GM12878 (cell line): ENCODE data around the gene DISP3. TPM values are rescaled to one million over a fixed set of nuclear protein-coding genes. Genes with fewer than 3 reads are reported as not detected.
A peak's percentile ranks its signal among the peaks of the same experiment; 100 is the strongest.

Source experiments
- BHLHE40 ChIP-seq, 2 experiments: fragments of 450-650 bp in 1 of 2; IDR thresholded peaks; 2 replicates each; pipeline ENCODE4 v1.6.1; 2011 to 2017; ENCODE audit warnings: low read depth in 2 of 2, borderline replicate concordance in 1 of 2, improper control_type of control experiment in 1 of 2, low read length in 1 of 2, mild to moderate bottlenecking in 1 of 2
- BMI1 ChIP-seq: fragments of 450-650 bp; IDR thresholded peaks from 2 replicates; pipeline ENCODE4 v1.6.1; 2016; ENCODE audit warnings: mild to moderate bottlenecking, moderate library complexity, borderline replicate concordance
- CEBPB ChIP-seq, 2 experiments: fragments of 150-350 bp in 1 of 2; IDR thresholded peaks; 2 replicates each; pipeline ENCODE4 v1.6.1; 2012 to 2014; ENCODE audit warnings: low read depth in 2 of 2, low read length in 2 of 2, borderline replicate concordance in 1 of 2, inconsistent platforms in 1 of 2
- CHD1 ChIP-seq: IDR thresholded peaks from 2 replicates; pipeline ENCODE4 v1.6.1; 2012; ENCODE audit warnings: low read depth, low read length, improper control_type of control experiment
- GATAD2B ChIP-seq: fragments of 450-650 bp; conservative IDR thresholded peaks from 2 replicates; pipeline ENCODE4 v1.6.1; 2017; ENCODE audit warnings: low read depth, mild to moderate bottlenecking, moderate library complexity
- HDAC6 ChIP-seq: fragments of 200-600 bp; sonication (generic); IDR thresholded peaks from one replicate; pipeline ENCODE4 v1.8.0; 2017; ENCODE audit warnings: antibody characterized with exemption; ENCODE audit not compliant: unreplicated experiment
- IRF3 ChIP-seq: fragments of 450-650 bp; IDR thresholded peaks from 2 replicates; pipeline ENCODE4 v1.6.1; 2014; ENCODE audit warnings: mild to moderate bottlenecking
- KLF5 ChIP-seq: fragments of 450-650 bp; IDR thresholded peaks from 2 replicates; pipeline ENCODE4 v1.6.1; 2014; ENCODE audit warnings: mild to moderate bottlenecking; ENCODE audit not compliant: partially characterized antibody
- LARP7 ChIP-seq: fragments of 450-650 bp; IDR thresholded peaks from 2 replicates; pipeline ENCODE4 v1.6.1; 2017; ENCODE audit warnings: mild to moderate bottlenecking
- MEF2B ChIP-seq: fragments of 450-650 bp; IDR thresholded peaks from 2 replicates; pipeline ENCODE4 v1.6.1; 2018; ENCODE audit warnings: mild to moderate bottlenecking, moderate library complexity; ENCODE audit not compliant: partially characterized antibody, poor library complexity, severe bottlenecking
- MTA3 ChIP-seq: IDR thresholded peaks from 2 replicates; pipeline ENCODE4 v1.6.1; 2012; ENCODE audit warnings: low read length, inconsistent platforms, borderline replicate concordance
- MYC ChIP-seq: IDR thresholded peaks from 2 replicates; pipeline ENCODE4 v1.6.1; 2011; ENCODE audit warnings: mild to moderate bottlenecking, low read length, moderate library complexity, inconsistent platforms; ENCODE audit not compliant: insufficient read depth, insufficient replicate concordance, insufficient read length, severe bottlenecking
- NBN ChIP-seq: fragments of 450-650 bp; IDR thresholded peaks from 2 replicates; pipeline ENCODE4 v1.6.1; 2016
- POLR2A ChIP-seq: IDR thresholded peaks from 2 replicates; pipeline ENCODE4 v1.6.1; 2011; ENCODE audit warnings: low read depth, mild to moderate bottlenecking, low read length
- POLR2AphosphoS5 ChIP-seq: IDR thresholded peaks from 2 replicates; pipeline ENCODE4 v1.6.1; 2011; ENCODE audit warnings: mild to moderate bottlenecking, low read length, inconsistent platforms
- RAD21 ChIP-seq: IDR thresholded peaks from 2 replicates; pipeline ENCODE4 v1.6.1; 2011; ENCODE audit warnings: mild to moderate bottlenecking, low read depth, low read length, moderate library complexity; ENCODE audit not compliant: insufficient read depth
- RAD51 ChIP-seq: fragments of 450-650 bp; IDR thresholded peaks from 2 replicates; pipeline ENCODE4 v1.6.1; 2016; ENCODE audit warnings: moderate library complexity, mild to moderate bottlenecking, inconsistent platforms
- RCOR1 ChIP-seq: conservative IDR thresholded peaks from 2 replicates; pipeline ENCODE4 v1.6.1; 2012; ENCODE audit warnings: low read depth, low read length, improper control_type of control experiment
- RELA ChIP-seq: fragments of 450-650 bp; IDR thresholded peaks from 2 replicates; pipeline ENCODE4 v1.8.0; 2014; ENCODE audit warnings: borderline replicate concordance; ENCODE audit not compliant: partially characterized antibody
- SMAD1 ChIP-seq: fragments of 450-650 bp; IDR thresholded peaks from 2 replicates; pipeline ENCODE4 v1.6.1; 2018; ENCODE audit warnings: mild to moderate bottlenecking, low read depth; ENCODE audit not compliant: partially characterized antibody
- SMAD5 ChIP-seq: IDR thresholded peaks from 2 replicates; pipeline ENCODE4 v1.6.1; 2016; ENCODE audit warnings: antibody characterized with exemption, low read depth
- SUZ12 ChIP-seq: fragments of 200-600 bp; sonication (generic); IDR thresholded peaks from one replicate; pipeline ENCODE4 v1.6.1; 2018; ENCODE audit warnings: antibody characterized with exemption, mild to moderate bottlenecking; ENCODE audit not compliant: unreplicated experiment
- ZZZ3 ChIP-seq: IDR thresholded peaks from 2 replicates; pipeline ENCODE4 v1.6.1; 2011; ENCODE audit warnings: low read depth; ENCODE audit not compliant: control insufficient read depth, insufficient read length
- polyA plus RNA-seq, 11 experiments: library from polyadenylated mRNA; depleted of rRNA in 4 of 11; unstranded in 6 of 11; stranded (reverse) in 5 of 11; fragments of >200 nt; fragmentation: Nextera tagmentation in 4 of 11; fragmentation: Illumina TruSeq in 1 of 11; extraction: Ambion mirVana in 4 of 11; extraction: Trizol in 1 of 11; gene quantifications; 1 replicate in 1 of 11; 2 replicates in 10 of 11; pipeline versions ENCODE4 v1.2.1 to v1.2.3, GENCODE V29; 2011 to 2016; ENCODE audit warnings: inconsistent platforms in 2 of 11, missing spikeins in 2 of 11, low read depth in 1 of 11
- total RNA-seq, 4 experiments: library from RNA; depleted of rRNA in 3 of 4; stranded (reverse); fragments of >200 nt in 3 of 4; fragmentation: Illumina TruSeq in 1 of 4; extraction: Trizol in 1 of 4; gene quantifications; 2 replicates each; pipeline versions ENCODE4 v1.2.1 to v1.2.3, GENCODE V29; 2013 to 2021
- TF ChIP-seq, protein P1 (sequence below): fragments of 450-650 bp; IDR thresholded peaks from 2 replicates; pipeline ENCODE4 v1.6.1; 2017; ENCODE audit warnings: mild to moderate bottlenecking, low read depth, inconsistent platforms; ENCODE audit not compliant: poor library complexity, severe bottlenecking
- TF ChIP-seq, protein P2 (sequence below): fragments of 450-650 bp; IDR thresholded peaks from 2 replicates; pipeline ENCODE4 v1.6.1; 2018; ENCODE audit warnings: mild to moderate bottlenecking, low read depth, moderate library complexity; ENCODE audit not compliant: partially characterized antibody

DISP3 gene
- total and polyA plus RNA-seq, 10 of the 15 experiments (the other 5 are each of a cell fraction or from before 2014, with no cell fraction given), result under 0.01 to 0.18 (median 0.09) TPM; not detected in 2

GRCh38 chr1:11478571-11479374 is at the start of gene DISP3 (continued):
- TF ChIP-seq, protein P1, sequence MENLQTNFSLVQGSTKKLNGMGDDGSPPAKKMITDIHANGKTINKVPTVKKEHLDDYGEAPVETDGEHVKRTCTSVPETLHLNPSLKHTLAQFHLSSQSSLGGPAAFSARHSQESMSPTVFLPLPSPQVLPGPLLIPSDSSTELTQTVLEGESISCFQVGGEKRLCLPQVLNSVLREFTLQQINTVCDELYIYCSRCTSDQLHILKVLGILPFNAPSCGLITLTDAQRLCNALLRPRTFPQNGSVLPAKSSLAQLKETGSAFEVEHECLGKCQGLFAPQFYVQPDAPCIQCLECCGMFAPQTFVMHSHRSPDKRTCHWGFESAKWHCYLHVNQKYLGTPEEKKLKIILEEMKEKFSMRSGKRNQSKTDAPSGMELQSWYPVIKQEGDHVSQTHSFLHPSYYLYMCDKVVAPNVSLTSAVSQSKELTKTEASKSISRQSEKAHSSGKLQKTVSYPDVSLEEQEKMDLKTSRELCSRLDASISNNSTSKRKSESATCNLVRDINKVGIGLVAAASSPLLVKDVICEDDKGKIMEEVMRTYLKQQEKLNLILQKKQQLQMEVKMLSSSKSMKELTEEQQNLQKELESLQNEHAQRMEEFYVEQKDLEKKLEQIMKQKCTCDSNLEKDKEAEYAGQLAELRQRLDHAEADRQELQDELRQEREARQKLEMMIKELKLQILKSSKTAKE, result no peak
- TF ChIP-seq CEBPB (IDR thresholded peaks at IDR 0.05; ENCODE audit: borderline replicate concordance in 1 of 2, low read depth in 2 of 2, low read length in 2 of 2) (no peak), BMI1 (no peak), SMAD1 (no peak), RELA (no peak), CHD1 (peak; percentile 97), LARP7 (peak; percentile 97), KLF5 (peak; percentile 99), MYC (no peak), POLR2A (peak; percentile 86), RAD21 (0 out of 2 replicates have a peak, but pooled peaks have one; percentile 13), RCOR1 (no peak), SMAD5 (no peak), MEF2B (no peak), NBN (no peak), IRF3 (peak; percentile 53; the same call in 1 of the 2 replicates), ZZZ3 (no peak), POLR2AphosphoS5 (0 out of 2 replicates have a peak, but pooled peaks have one; percentile 32), RAD51 (no peak), HDAC6 (no peak), BHLHE40 (IDR thresholded peaks at IDR 0.05; ENCODE audit: borderline replicate concordance in 1 of 2, low read depth in 2 of 2, low read length in 1 of 2) (peak; percentile 92 to 99), GATAD2B (peak; percentile 72; the same call in 1 of the 2 replicates), MTA3 (no peak), SUZ12 (no peak)
- TF ChIP-seq, protein P2, sequence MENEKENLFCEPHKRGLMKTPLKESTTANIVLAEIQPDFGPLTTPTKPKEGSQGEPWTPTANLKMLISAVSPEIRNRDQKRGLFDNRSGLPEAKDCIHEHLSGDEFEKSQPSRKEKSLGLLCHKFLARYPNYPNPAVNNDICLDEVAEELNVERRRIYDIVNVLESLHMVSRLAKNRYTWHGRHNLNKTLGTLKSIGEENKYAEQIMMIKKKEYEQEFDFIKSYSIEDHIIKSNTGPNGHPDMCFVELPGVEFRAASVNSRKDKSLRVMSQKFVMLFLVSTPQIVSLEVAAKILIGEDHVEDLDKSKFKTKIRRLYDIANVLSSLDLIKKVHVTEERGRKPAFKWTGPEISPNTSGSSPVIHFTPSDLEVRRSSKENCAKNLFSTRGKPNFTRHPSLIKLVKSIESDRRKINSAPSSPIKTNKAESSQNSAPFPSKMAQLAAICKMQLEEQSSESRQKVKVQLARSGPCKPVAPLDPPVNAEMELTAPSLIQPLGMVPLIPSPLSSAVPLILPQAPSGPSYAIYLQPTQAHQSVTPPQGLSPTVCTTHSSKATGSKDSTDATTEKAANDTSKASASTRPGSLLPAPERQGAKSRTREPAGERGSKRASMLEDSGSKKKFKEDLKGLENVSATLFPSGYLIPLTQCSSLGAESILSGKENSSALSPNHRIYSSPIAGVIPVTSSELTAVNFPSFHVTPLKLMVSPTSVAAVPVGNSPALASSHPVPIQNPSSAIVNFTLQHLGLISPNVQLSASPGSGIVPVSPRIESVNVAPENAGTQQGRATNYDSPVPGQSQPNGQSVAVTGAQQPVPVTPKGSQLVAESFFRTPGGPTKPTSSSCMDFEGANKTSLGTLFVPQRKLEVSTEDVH, result no peak
